Type B pancreatic cell (in vitro differentiated cells): ENCODE data around the gene TREML1. TPM values are rescaled to one million over a fixed set of nuclear protein-coding genes. Genes with fewer than 3 reads are reported as not detected.

Experiments
- DNase-seq: peaks from one replicate; pipeline ENCODE4 v3.0.0; 2021; ENCODE audit warnings: mixed read lengths; ENCODE audit not compliant: unreplicated experiment; ENCODE audit errors: extremely low spot score
- H3K27ac Mint-ChIP-seq: 2 replicates; pipeline ENCODE4 v1.8.0; 2021; ENCODE audit warnings: mild to moderate bottlenecking, mixed read lengths
- H3K27me3 Mint-ChIP-seq: 2 replicates; pipeline ENCODE4 v1.8.0; 2021; ENCODE audit warnings: mixed read lengths
- H3K36me3 Mint-ChIP-seq: 2 replicates; pipeline ENCODE4 v1.8.0; 2021; ENCODE audit warnings: mixed read lengths
- H3K4me1 Mint-ChIP-seq: one replicate; pipeline ENCODE4 v1.8.0; 2021; ENCODE audit warnings: mixed read lengths; ENCODE audit not compliant: unreplicated experiment
- H3K4me3 Mint-ChIP-seq: 2 replicates; pipeline ENCODE4 v1.8.0; 2021; ENCODE audit warnings: mild to moderate bottlenecking, mixed read lengths
- H3K9me3 Mint-ChIP-seq: 2 replicates; pipeline ENCODE4 v1.8.0; 2021; ENCODE audit warnings: mixed read lengths
- total RNA-seq: library from RNA; stranded (reverse); gene quantifications from 2 replicates; pipeline ENCODE4 v1.2.1, GENCODE V29; 2021; ENCODE audit warnings: low replicate concordance
- TF ChIP-seq, protein P1 (sequence below): fragments of 200-600 bp; sonication (generic); conservative IDR thresholded peaks from 2 replicates; pipeline ENCODE4 v1.5.0; 2021; ENCODE audit warnings: antibody characterized with exemption, mild to moderate bottlenecking

The TREML1 gene
- total RNA-seq, 1 donor from 2014 or later, result not detected

DNA sequence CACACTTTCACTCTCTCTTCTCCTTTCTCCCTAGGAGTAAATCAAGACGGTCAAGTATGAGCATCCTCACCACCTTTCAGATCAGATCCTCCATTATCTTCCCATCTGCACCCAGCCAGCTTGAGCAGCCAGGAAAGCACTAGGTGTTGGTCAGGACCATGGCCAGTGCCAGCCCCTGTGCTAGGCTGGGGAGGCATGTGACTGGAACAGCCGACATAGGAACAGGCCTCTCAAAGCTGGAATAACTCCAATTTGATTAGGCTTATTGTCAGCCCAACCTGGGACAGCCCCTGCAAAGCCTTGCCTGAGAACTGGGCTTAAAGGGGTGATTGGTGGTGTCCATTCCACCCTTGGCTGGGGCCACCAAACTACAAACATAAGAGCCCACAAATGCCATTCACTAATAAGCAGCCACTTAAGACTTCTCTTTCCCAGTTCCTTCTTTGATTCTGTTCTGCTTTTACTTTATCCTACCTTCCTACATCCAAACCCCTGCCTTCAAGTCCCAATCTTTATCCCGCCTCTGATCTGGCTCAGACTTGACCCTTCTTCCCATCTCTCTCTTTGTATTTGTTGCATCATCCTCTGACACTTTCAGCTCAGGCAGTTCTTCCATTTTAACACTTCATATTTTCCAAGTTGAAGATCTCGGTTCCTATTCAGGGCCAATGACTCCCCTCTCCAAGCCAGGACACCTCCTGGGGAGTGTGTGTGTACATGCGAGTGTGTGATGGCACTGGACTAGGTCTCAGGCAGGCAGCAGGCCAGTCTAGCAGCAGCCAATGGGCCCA lies 13.2 kb upstream of the TREML1 start:
- Mint-ChIP-seq H3K36me3 (no peaks in the 10 kb centered on the region), H3K4me3 (no peak overlapping the region), H3K9me3 (no peaks in the 10 kb centered on the region), H3K27me3 (peaks cover 35% of the 10 kb centered on the region), H3K4me1 (no peaks in the 10 kb centered on the region), H3K27ac (no peak overlapping the region)
- TF ChIP-seq, protein P1, sequence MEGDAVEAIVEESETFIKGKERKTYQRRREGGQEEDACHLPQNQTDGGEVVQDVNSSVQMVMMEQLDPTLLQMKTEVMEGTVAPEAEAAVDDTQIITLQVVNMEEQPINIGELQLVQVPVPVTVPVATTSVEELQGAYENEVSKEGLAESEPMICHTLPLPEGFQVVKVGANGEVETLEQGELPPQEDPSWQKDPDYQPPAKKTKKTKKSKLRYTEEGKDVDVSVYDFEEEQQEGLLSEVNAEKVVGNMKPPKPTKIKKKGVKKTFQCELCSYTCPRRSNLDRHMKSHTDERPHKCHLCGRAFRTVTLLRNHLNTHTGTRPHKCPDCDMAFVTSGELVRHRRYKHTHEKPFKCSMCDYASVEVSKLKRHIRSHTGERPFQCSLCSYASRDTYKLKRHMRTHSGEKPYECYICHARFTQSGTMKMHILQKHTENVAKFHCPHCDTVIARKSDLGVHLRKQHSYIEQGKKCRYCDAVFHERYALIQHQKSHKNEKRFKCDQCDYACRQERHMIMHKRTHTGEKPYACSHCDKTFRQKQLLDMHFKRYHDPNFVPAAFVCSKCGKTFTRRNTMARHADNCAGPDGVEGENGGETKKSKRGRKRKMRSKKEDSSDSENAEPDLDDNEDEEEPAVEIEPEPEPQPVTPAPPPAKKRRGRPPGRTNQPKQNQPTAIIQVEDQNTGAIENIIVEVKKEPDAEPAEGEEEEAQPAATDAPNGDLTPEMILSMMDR, result no peak
- DNase-seq, result peak; percentile 67

DNA sequence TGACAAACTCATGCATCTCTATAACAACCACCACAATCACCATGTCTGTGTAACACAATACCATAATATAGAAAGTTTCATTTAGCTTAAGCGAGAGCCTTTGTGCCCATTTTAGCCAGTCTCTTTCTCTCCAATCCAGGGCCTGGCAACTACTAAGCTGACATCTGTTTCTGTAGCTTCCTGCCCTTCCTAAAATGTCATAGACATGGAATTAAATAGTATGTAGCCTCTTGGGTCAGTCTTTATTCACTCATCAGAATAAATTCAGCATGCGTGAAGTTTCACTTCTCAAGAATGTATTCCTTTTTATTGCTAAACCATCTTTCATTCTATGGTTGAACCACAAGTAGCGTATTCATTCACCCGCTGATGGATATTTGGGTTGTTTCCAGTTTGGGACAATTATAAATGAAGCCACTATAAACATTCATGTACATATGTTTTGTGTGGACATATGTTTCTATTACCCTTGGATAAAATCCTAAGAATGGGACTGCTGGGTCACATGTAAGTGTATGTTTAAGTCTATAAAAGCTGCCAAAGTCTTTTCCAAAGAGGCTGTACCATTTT lies 10.5 kb upstream of the TREML1 start:
- no peaks in the 10 kb centered on the region for H3K36me3 Mint-ChIP-seq
- no peak overlapping the region for H3K4me3 Mint-ChIP-seq
- no peak overlapping the region for H3K27ac Mint-ChIP-seq
- DNase-seq, result no peak
- H3K4me1 Mint-ChIP-seq, result no peaks in the 10 kb centered on the region
- TF ChIP-seq, protein P1, result no peak
- H3K27me3 Mint-ChIP-seq, result peaks cover 30% of the 10 kb centered on the region
- no peaks in the 10 kb centered on the region for H3K9me3 Mint-ChIP-seq

DNA sequence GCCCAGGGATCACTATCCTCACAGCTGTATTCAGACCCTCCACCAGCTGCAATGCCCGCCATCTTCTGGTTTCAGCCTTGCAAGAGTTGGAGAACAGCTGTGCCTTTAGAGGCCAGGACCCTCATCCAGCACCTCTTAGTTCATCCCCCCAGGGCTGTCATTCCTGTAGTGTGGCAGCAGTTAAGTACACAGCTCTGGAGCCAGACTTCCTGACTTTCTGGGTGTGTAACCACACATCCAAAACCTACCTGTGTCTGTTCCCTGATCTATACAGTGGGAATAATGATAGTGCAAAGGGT lies 9.2 kb upstream of the TREML1 start:
- no peak for DNase-seq
- Mint-ChIP-seq H3K4me1 (no peaks in the 10 kb centered on the region), H3K27me3 (peaks cover 26% of the 10 kb centered on the region), H3K27ac (no peak overlapping the region), H3K4me3 (no peak overlapping the region), H3K36me3 (no peaks in the 10 kb centered on the region), H3K9me3 (no peaks in the 10 kb centered on the region)
- TF ChIP-seq, protein P1, result no peak

DNA sequence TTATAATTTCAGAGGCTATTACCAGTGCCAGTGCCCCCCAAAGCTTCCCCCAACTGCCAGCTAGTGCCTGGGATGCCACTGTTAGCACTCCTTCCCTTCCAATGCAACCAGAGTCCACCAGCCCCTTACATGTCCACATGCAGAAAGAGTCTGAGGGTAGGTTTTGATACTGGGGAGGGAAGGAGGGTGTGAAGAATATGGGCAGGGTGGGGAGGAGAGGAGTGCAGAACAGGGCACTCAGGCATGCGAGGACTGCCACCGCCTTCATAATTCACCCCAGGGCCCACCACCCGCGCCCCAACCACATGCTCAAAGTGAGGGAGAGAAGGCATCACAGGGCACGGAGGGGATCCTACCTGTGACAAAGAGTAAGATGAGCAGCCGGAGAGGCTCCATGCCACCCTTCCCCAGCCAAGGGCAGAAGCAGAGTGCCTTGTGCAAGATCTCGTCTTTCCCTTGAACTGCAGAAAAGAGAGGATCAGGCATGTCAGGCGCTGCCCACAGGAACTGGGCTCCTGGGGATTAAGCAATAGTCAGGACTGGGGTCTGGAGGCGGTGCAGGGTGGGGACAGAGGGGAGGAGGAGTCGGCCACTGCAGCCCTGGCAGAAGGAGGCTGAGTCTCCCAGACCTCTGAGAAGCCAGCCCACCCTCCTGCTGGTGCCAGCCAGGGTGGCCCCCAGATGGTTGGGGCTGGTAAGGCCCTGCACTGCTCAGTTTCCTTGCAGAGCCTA lies 8.7 kb upstream of the TREML1 start, which contains the start of gene TREM2:
Gene TREM2, minus strand, starts transcription at position 430 of the 732 bp plus-strand sequence. Its CDS starts 34 bp downstream, at position 396.
- Mint-ChIP-seq H3K36me3 (no peaks in the 10 kb centered on the region), H3K4me3 (no peak within 1 kb of the TSS), H3K4me1 (no peaks in the 10 kb centered on the region), H3K27me3 (peaks cover 31% of the 10 kb centered on the region), H3K9me3 (no peaks in the 10 kb centered on the region), H3K27ac (no peak within 1 kb of the TSS)
- TF ChIP-seq, protein P1, result no peak
- no peak for DNase-seq

DNA sequence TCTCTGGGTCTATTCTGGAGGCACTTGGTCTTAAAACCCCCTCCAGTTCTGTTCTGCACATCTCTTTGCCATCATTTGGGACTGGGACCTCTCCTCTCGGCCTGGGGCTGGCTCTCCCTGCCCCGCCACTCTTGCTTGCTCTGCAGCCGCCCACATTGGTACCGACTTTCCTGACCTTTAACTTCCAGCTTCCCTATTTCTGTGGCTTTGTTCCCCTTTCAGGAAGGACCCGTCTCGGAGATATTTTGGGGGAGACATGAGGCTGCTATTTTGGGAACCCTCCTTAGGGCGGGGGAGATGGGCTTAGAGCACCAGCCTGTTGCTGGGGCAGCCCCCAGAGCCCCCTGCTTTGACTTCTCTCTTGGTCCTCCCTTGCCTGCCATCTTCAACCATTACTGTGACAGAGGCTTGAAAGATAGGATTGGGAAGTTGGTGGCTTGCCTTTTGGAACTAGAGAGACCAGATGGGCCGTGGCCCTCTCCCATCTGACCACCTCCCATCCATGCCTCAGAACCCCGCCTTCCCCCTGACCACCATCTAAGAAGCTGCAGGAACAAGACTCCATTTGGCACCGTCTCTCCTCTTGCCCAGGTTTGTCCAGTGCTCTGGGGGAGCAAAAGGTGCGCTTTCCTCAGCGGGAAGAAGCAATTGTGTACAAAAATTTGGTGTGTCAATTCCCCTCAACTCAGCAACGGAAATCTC lies 7.9 kb upstream of the TREML1 start:
- Mint-ChIP-seq H3K27me3 (peaks cover 28% of the 10 kb centered on the region), H3K4me1 (no peaks in the 10 kb centered on the region), H3K9me3 (no peaks in the 10 kb centered on the region), H3K4me3 (no peak overlapping the region), H3K36me3 (no peaks in the 10 kb centered on the region), H3K27ac (no peak overlapping the region)
- TF ChIP-seq, protein P1, result no peak
- no peak for DNase-seq
